Naive thymus-derived CD4-positive, alpha-beta T cell (primary cell): Measurements from ENCODE around the gene SERPINE2. TPM values are rescaled to one million over a fixed set of nuclear protein-coding genes. Genes with fewer than 3 reads are reported as not detected.

Experiments used
- ATAC-seq: fragments of 150-1000 bp; cut with Tn5 transposase; 2 replicates; pipeline ENCODE4 v1.10.0; 2021; ENCODE audit warnings: mild to moderate bottlenecking, moderate library complexity
- CTCF ChIA-PET: fragments of 350-600 bp; sonication (Branson Sonifier 250); formaldehyde crosslinking; loops from one replicate; lab custom pipeline; 2021; ENCODE audit warnings: antibody characterized with exemption; lab: Charles Lee
- POLR2A ChIA-PET: fragments of 350-600 bp; sonication (Branson Sonifier 250); formaldehyde crosslinking; loops from one replicate; lab custom pipeline; 2021; ENCODE audit warnings: antibody characterized with exemption, inconsistent platforms; lab: Charles Lee
- DNase-seq, 9 donors: peaks; one replicate each; pipeline versions ENCODE4 v3.0.0 to v3.0.0-alpha.2; 2020 to 2022; ENCODE audit warnings: mixed read lengths in 1 of 9
- H3K27ac ChIP-seq: one replicate; pipeline ENCODE4 v1.7.0; 2013; ENCODE audit warnings: mild to moderate bottlenecking, low read depth, low read length, moderate library complexity
- H3K27me3 ChIP-seq, 2 donors: one replicate each; pipeline ENCODE4 v1.7.0; 2013; ENCODE audit warnings: low read length in 2 of 2, mild to moderate bottlenecking in 2 of 2, moderate library complexity in 2 of 2; ENCODE audit not compliant: control insufficient read depth in 2 of 2, insufficient read depth in 2 of 2
- H3K36me3 ChIP-seq, 3 experiments: 1 replicate in 2 of 3; 2 replicates in 1 of 3; pipeline ENCODE4 v1.7.0; 2013; ENCODE audit warnings: low read length in 3 of 3, mild to moderate bottlenecking in 3 of 3, moderate library complexity in 1 of 3; ENCODE audit not compliant: insufficient read depth in 3 of 3, control insufficient read depth in 2 of 3
- H3K4me1 ChIP-seq, 2 donors: one replicate each; pipeline ENCODE4 v1.7.0; 2013; ENCODE audit warnings: low read length in 2 of 2, mild to moderate bottlenecking in 2 of 2, moderate library complexity in 1 of 2; ENCODE audit not compliant: control insufficient read depth in 2 of 2, insufficient read depth in 2 of 2
- H3K4me3 ChIP-seq: 2 replicates; pipeline ENCODE4 v1.7.0; 2013; ENCODE audit warnings: mild to moderate bottlenecking, low read length
- H3K9me3 ChIP-seq, 3 experiments: 1 replicate in 2 of 3; 2 replicates in 1 of 3; pipeline ENCODE4 v1.7.0; 2013; ENCODE audit warnings: low read length in 3 of 3; ENCODE audit not compliant: control insufficient read depth in 2 of 3
- H3K27ac Mint-ChIP-seq, 9 donors: one replicate each; pipeline ENCODE4 v1.8.0; 2020 to 2022; ENCODE audit warnings: mixed read lengths in 9 of 9, mild to moderate bottlenecking in 8 of 9, moderate library complexity in 5 of 9, inconsistent platforms in 2 of 9
- H3K27me3 Mint-ChIP-seq, 5 donors: one replicate each; pipeline ENCODE4 v1.8.0; 2021 to 2022; ENCODE audit warnings: mixed read lengths in 5 of 5, mild to moderate bottlenecking in 1 of 5
- H3K36me3 Mint-ChIP-seq, 5 donors: one replicate each; pipeline ENCODE4 v1.8.0; 2020 to 2022; ENCODE audit warnings: mixed read lengths in 5 of 5, mild to moderate bottlenecking in 3 of 5, inconsistent platforms in 1 of 5
- H3K4me1 Mint-ChIP-seq, 7 donors: one replicate each; pipeline ENCODE4 v1.8.0; 2020 to 2022; ENCODE audit warnings: mixed read lengths in 7 of 7, mild to moderate bottlenecking in 3 of 7, inconsistent platforms in 1 of 7
- H3K4me3 Mint-ChIP-seq, 10 donors: one replicate each; pipeline ENCODE4 v1.8.0; 2020 to 2022; ENCODE audit warnings: mild to moderate bottlenecking in 10 of 10, mixed read lengths in 10 of 10, moderate library complexity in 6 of 10, inconsistent platforms in 2 of 10
- H3K9me3 Mint-ChIP-seq, 11 donors: one replicate each; pipeline ENCODE4 v1.8.0; 2020 to 2022; ENCODE audit warnings: mixed read lengths in 11 of 11, mild to moderate bottlenecking in 4 of 11, inconsistent platforms in 1 of 11, moderate library complexity in 1 of 11
- intact Hi-C, 2 donors: fragments of 100-400 bp; cut with micrococcal nuclease; formaldehyde crosslinking; loops; one replicate each; pipeline ENCODE4 v1.15.1; 2023
- polyA plus RNA-seq, 2 donors: library from polyadenylated mRNA; unstranded; fragments of 300-500 nt; fragmentation: Illumina TruSeq; gene quantifications; one replicate each; pipeline ENCODE4 v1.2.3, GENCODE V29; 2021
- total RNA-seq, 6 experiments: library from RNA in 5 of 6; stranded (reverse) in 5 of 6; gene quantifications; 1 replicate in 5 of 6; 2 replicates in 1 of 6; pipeline ENCODE4 v1.2.3 and lab custom pipeline; 2021 to 2026

The SERPINE2 gene
- total and polyA plus RNA-seq, 7 experiments from 2014 or later = 5.2 to 46.7 (median 14.7) TPM

DNA sequence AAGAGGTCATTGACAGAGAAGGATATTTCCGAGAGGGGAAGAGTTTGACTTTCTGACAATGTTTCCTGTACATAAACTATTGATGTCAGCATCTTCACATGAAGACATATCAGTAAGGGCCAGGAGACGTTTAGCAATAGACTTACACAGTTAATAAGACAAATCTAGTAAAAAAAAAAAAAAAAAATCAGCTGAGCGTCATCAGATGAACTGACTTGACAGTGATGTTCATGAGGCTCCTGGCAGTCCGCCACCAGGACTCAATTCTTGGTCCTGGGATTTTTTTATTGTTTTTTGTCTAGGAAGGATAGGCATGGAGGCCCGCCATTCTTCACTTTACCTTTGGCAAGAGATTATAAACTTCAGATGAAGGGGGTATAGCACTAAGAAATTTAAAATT lies 67.4 kb downstream of the SERPINE2 start:
- H3K4me1 ChIP-seq = no peaks in the 10 kb centered on the region
- no peaks in the 10 kb centered on the region for H3K27me3 ChIP-seq
- Mint-ChIP-seq H3K27me3 (no peaks in the 10 kb centered on the region), H3K4me1 (peaks cover 0 to 14% (median 4%) of the 10 kb centered on the region in 7 donors), H3K4me3 (no peak overlapping the region), H3K36me3 (peaks cover 0 to 5% (median under 1%) of the 10 kb centered on the region in 5 donors), H3K27ac (no peak overlapping the region), H3K9me3 (no peaks in the 10 kb centered on the region)
- no peak overlapping the region for H3K4me3 ChIP-seq
- H3K27ac ChIP-seq = no peak overlapping the region
- POLR2A ChIA-PET = interaction anchor here (2.2 kb wide), 1 partner anchor 10 kb away, joined by 7 read pairs; no protein-coding TSS in a partner anchor
- peaks cover 0 to 13% (median under 1%) of the 10 kb centered on the region in 3 experiments for H3K36me3 ChIP-seq
- H3K9me3 ChIP-seq = no peaks in the 10 kb centered on the region
- ATAC-seq = no peak
- CTCF ChIA-PET = interaction anchor here (1.2 to 6.0 kb wide), 5 partner anchors 9 to 313 kb away, joined by 3 to 98 read pairs (median 22); no protein-coding TSS in a partner anchor
- no peak for DNase-seq
- intact Hi-C loops = loop anchor here (2.0 to 10.0 kb wide), 6 partner anchors 191 to 1693 kb away; no protein-coding TSS in a partner anchor

DNA sequence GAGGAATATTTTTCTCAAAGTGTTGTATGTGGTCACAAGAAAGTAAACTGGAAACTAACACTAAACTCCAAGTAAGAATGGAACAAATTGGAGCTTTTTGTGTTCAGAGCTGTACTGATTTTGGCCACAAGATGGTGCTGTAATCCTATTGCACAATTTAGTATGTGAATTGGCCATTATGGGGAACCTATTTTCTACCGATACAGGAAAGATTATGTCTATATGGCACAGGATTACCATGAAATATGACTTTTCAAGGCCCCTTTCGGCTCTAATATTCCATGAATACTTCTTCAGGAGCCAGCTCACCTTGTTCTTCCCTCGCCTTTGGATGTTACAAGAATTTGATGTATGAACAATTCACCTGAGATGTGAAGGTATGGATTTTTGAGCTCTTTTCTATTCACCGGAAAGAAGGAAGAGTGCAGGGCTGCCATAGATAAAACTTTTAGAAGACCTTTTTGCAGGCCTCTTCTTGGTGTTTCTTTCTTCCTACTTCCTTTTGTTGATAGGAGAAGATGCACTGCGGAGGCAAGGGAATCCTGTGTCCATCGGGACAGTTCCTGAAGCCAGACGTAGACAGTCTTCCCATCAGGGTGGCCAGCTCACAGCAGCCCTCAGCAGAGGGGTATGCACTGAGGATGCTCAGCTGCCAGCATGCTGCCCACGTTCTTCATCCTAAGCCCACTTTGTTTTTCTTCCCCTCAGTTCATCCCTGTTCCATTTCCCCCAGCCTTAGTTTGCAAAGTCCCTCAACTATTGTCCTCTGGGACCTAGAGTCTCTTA lies 68.5 kb downstream of the SERPINE2 start:
- Mint-ChIP-seq H3K4me3 (no peak overlapping the region), H3K36me3 (peaks cover 0 to 8% (median 5%) of the 10 kb centered on the region in 5 donors), H3K9me3 (no peaks in the 10 kb centered on the region), H3K27ac (peak overlapping the region in 1 of 9 donors; percentile 28), H3K27me3 (no peaks in the 10 kb centered on the region), H3K4me1 (peaks cover 0 to 14% (median 4%) of the 10 kb centered on the region in 7 donors)
- ATAC-seq = peak; percentile 87
- Histone ChIP-seq H3K4me1 (no peaks in the 10 kb centered on the region), H3K27ac (no peak overlapping the region), H3K27me3 (no peaks in the 10 kb centered on the region), H3K36me3 (peaks cover under 1 to 21% (median 4%) of the 10 kb centered on the region in 3 experiments), H3K9me3 (no peaks in the 10 kb centered on the region), H3K4me3 (no peak overlapping the region)
- intact Hi-C loops = loop anchor here (1.0 to 10.0 kb wide), 10 partner anchors 23 to 1694 kb away; no protein-coding TSS in a partner anchor
- DNase-seq = peak in 8 of 9 donors; percentile 27 to 62 (median 54)
- POLR2A ChIA-PET = interaction anchor here (0.7 to 2.2 kb wide), 4 partner anchors 9 to 219 kb away, joined by 3 to 7 read pairs (median 4); partner anchors contain the start of gene MRPL44
- CTCF ChIA-PET = interaction anchor here (0.6 to 6.0 kb wide), 20 partner anchors 10 to 1064 kb away, joined by 3 to 98 read pairs (median 4); partner anchors contain the start of gene MRPL44

DNA sequence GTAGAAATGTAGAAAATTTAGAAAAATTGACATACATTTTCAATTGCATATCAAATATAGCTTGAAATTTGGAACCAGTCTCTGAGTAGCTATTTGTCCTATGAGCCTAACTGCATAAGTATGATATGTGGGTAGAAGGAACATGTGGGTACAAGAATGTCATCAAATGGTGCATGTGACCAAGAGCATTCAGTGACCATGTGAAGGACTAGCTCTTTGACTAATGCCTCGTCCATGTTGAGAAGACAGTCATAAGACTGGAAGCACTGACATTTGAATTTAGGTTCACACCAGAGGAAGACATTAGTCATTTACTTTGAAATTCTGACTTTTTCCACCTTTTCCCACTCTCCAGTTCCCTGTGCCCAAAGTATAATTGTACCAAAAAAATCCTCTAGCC lies 69.2 kb downstream of the SERPINE2 start:
- ATAC-seq (no peak), DNase-seq (no peak)
- Histone ChIP-seq H3K36me3 (peaks cover 4 to 21% (median 4%) of the 10 kb centered on the region in 3 experiments), H3K9me3 (no peaks in the 10 kb centered on the region), H3K27ac (no peak overlapping the region), H3K27me3 (no peaks in the 10 kb centered on the region), H3K4me3 (no peak overlapping the region), H3K4me1 (no peaks in the 10 kb centered on the region)
- ChIA-PET POLR2A (interaction anchor here (0.7 to 2.2 kb wide), 4 partner anchors 9 to 219 kb away, joined by 3 to 7 read pairs (median 4); partner anchors contain the start of gene MRPL44), CTCF (interaction anchor here (0.7 to 6.0 kb wide), 18 partner anchors 8 to 1065 kb away, joined by 3 to 98 read pairs (median 4); partner anchors contain the start of gene MRPL44)
- Mint-ChIP-seq H3K27me3 (no peaks in the 10 kb centered on the region), H3K36me3 (peaks cover 0 to 8% (median 5%) of the 10 kb centered on the region in 5 donors), H3K4me1 (peaks cover 0 to 14% (median 5%) of the 10 kb centered on the region in 7 donors), H3K4me3 (no peak overlapping the region), H3K27ac (no peak overlapping the region), H3K9me3 (no peaks in the 10 kb centered on the region)
- intact Hi-C loops = loop anchor here (1.0 to 10.0 kb wide), 10 partner anchors 23 to 1695 kb away; no protein-coding TSS in a partner anchor

DNA sequence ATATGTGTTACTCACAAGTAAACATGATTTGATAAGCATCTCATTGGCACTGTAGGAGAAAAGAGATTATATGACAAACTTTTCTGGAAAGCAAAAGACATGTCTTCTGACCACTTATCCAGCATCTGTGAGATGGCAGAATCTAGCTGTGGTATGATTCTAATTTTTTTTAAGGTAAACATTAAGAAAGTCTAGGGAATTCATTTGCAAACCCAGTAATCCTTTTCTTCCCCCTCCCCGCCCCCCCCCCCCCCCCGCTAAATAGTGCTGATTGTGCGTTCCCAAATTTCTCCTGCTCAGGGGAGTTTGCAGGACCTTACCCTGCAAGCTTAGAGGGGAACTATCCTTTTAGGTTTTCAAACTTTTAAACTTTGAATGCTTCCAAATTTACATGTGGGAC lies 69.8 kb downstream of the SERPINE2 start:
- ChIA-PET POLR2A (interaction anchor here (2.2 kb wide), 1 partner anchor 8 kb away, joined by 7 read pairs; no protein-coding TSS in a partner anchor), CTCF (interaction anchor here (0.7 to 6.0 kb wide), 10 partner anchors 9 to 400 kb away, joined by 3 to 98 read pairs (median 8); partner anchors contain the start of gene MRPL44)
- H3K4me3 ChIP-seq = no peak overlapping the region
- H3K4me3 Mint-ChIP-seq = no peak overlapping the region
- intact Hi-C loops = no loop called here
- H3K36me3 ChIP-seq = peaks cover 4 to 21% (median 4%) of the 10 kb centered on the region in 3 experiments
- no peaks in the 10 kb centered on the region for H3K4me1 ChIP-seq
- no peak overlapping the region for H3K27ac Mint-ChIP-seq
- no peak overlapping the region for H3K27ac ChIP-seq
- no peaks in the 10 kb centered on the region for H3K9me3 Mint-ChIP-seq
- H3K36me3 Mint-ChIP-seq = peaks cover 0 to 8% (median 5%) of the 10 kb centered on the region in 5 donors
- DNase-seq = no peak
- H3K9me3 ChIP-seq = no peaks in the 10 kb centered on the region
- H3K27me3 ChIP-seq = no peaks in the 10 kb centered on the region
- H3K4me1 Mint-ChIP-seq = peaks cover 0 to 14% (median 5%) of the 10 kb centered on the region in 7 donors
- no peak for ATAC-seq
- H3K27me3 Mint-ChIP-seq = no peaks in the 10 kb centered on the region

GRCh38 chr2:223967981-223968380 lies 71.1 kb downstream of the SERPINE2 start:
- no peak overlapping the region for H3K4me3 Mint-ChIP-seq
- POLR2A ChIA-PET = interaction anchor here (0.8 to 1.7 kb wide), 2 partner anchors 8 to 10 kb away, joined by 3 to 10 read pairs; partner anchors contain the start of gene MRPL44

GRCh38 chr2:223959688-223960087 lies 79.4 kb downstream of the SERPINE2 start:
- Mint-ChIP-seq H3K4me1 (peaks cover 38 to 86% (median 62%) of the 10 kb centered on the region in 7 donors), H3K9me3 (peaks cover 0 to 4% (median 0%) of the 10 kb centered on the region in 11 donors), H3K4me3 (peak overlapping the region; percentile 65 to 97 (median 82)), H3K27me3 (no peaks in the 10 kb centered on the region), H3K27ac (peak overlapping the region in 7 of 9 donors; percentile 31 to 98 (median 51)), H3K36me3 (peaks cover 4 to 27% (median 17%) of the 10 kb centered on the region in 5 donors)
- ChIA-PET POLR2A (interaction anchor here (1.0 to 2.0 kb wide), 2 partner anchors 8 to 10 kb away, joined by 3 to 7 read pairs; no protein-coding TSS in a partner anchor), CTCF (interaction anchor here (2.9 kb wide), 1 partner anchor 11 kb away, joined by 22 read pairs; no protein-coding TSS in a partner anchor)
- Histone ChIP-seq H3K27me3 (no peaks in the 10 kb centered on the region), H3K4me1 (peaks cover 40 to 54% of the 10 kb centered on the region in 2 donors), H3K36me3 (peaks cover 0 to 12% (median 0%) of the 10 kb centered on the region in 3 experiments), H3K9me3 (no peaks in the 10 kb centered on the region), H3K4me3 (no peak overlapping the region), H3K27ac (peak overlapping the region; percentile 2)
- no peak for ATAC-seq
- intact Hi-C loops = loop anchor here (5.0 to 10.0 kb wide), 6 partner anchors 235 to 1302 kb away; partner anchors contain the start of genes ACSL3 (in 1 of the 2) and FARSB (in 1 of the 2)
- DNase-seq = peak in 2 of 9 donors; percentile 8 to 24

More at GRCh38 chr2:223967981-223968380, 71.1 kb downstream of the SERPINE2 start:
- H3K27ac Mint-ChIP-seq = peak overlapping the region in 1 of 9 donors; percentile 21
- Histone ChIP-seq H3K4me1 (peaks cover 0 to 4% of the 10 kb centered on the region in 2 donors), H3K27me3 (no peaks in the 10 kb centered on the region), H3K4me3 (no peak overlapping the region), H3K36me3 (peaks cover 4 to 27% (median 4%) of the 10 kb centered on the region in 3 experiments), H3K9me3 (no peaks in the 10 kb centered on the region), H3K27ac (no peak overlapping the region)
- no peaks in the 10 kb centered on the region for H3K27me3 Mint-ChIP-seq
- peaks cover 2 to 24% (median 10%) of the 10 kb centered on the region in 7 donors for H3K4me1 Mint-ChIP-seq
- peaks cover 0 to 11% (median 5%) of the 10 kb centered on the region in 5 donors for H3K36me3 Mint-ChIP-seq
- CTCF ChIA-PET = interaction anchor here (1.4 to 6.0 kb wide), 2 partner anchors 26 to 316 kb away, joined by 3 to 98 read pairs; no protein-coding TSS in a partner anchor
- DNase-seq (no peak), ATAC-seq (no peak)
- no peaks in the 10 kb centered on the region for H3K9me3 Mint-ChIP-seq
- intact Hi-C loops = no loop called here
